Endodermal cell (in vitro differentiated cells): Measurements from ENCODE around the gene PRSS33. TPM values are rescaled to one million over a fixed set of nuclear protein-coding genes. Genes with fewer than 3 reads are reported as not detected.

ENCODE experiments used
- DNase-seq: peaks from one replicate; pipeline ENCODE4 v3.0.0-alpha.2; 2017
- H3K27ac ChIP-seq: 2 replicates; pipeline ENCODE4 v1.5.1; 2013; ENCODE audit warnings: mild to moderate bottlenecking, low read depth, low read length, moderate library complexity
- H3K27me3 ChIP-seq: 2 replicates; pipeline ENCODE4 v1.6.1; 2013; ENCODE audit warnings: mild to moderate bottlenecking, low read length, moderate library complexity; ENCODE audit not compliant: insufficient read depth, control insufficient read depth, poor library complexity, severe bottlenecking
- H3K36me3 ChIP-seq: 2 replicates; pipeline ENCODE4 v1.7.0; 2013; ENCODE audit warnings: mild to moderate bottlenecking, low read length, moderate library complexity; ENCODE audit not compliant: control insufficient read depth, insufficient read depth
- H3K4me1 ChIP-seq: one replicate; pipeline ENCODE4 v1.7.0; 2013; ENCODE audit warnings: low read length; ENCODE audit not compliant: control insufficient read depth, insufficient read depth
- H3K4me3 ChIP-seq: 2 replicates; pipeline ENCODE4 v1.5.1; 2013; ENCODE audit warnings: mild to moderate bottlenecking, low read length, moderate library complexity
- H3K9ac ChIP-seq: 2 replicates; pipeline ENCODE4 v1.6.1; 2013; ENCODE audit warnings: mild to moderate bottlenecking, low read length, moderate library complexity; ENCODE audit not compliant: poor library complexity, severe bottlenecking; ENCODE audit errors: extremely low read depth
- H3K9me3 ChIP-seq: 2 replicates; pipeline ENCODE4 v1.6.1; 2013; ENCODE audit warnings: mild to moderate bottlenecking, low read length, moderate library complexity; ENCODE audit not compliant: control insufficient read depth
- H3K27ac Mint-ChIP-seq: 2 replicates; pipeline ENCODE4 v1.8.0; 2020; ENCODE audit warnings: mixed read lengths
- H3K27me3 Mint-ChIP-seq: 2 replicates; pipeline ENCODE4 v1.8.0; 2021; ENCODE audit warnings: mild to moderate bottlenecking, mixed read lengths; ENCODE audit not compliant: insufficient read depth
- H3K36me3 Mint-ChIP-seq: 2 replicates; pipeline ENCODE4 v1.8.0; 2020; ENCODE audit warnings: low read depth, mixed read lengths
- H3K4me1 Mint-ChIP-seq: 2 replicates; pipeline ENCODE4 v1.8.0; 2020; ENCODE audit warnings: mixed read lengths
- H3K4me3 Mint-ChIP-seq: 2 replicates; pipeline ENCODE4 v1.8.0; 2020; ENCODE audit warnings: mild to moderate bottlenecking, moderate library complexity, mixed read lengths
- H3K9me3 Mint-ChIP-seq: 2 replicates; pipeline ENCODE4 v1.8.0; 2020; ENCODE audit warnings: mild to moderate bottlenecking, mixed read lengths
- WGBS, 2 experiments: methylation state at CpG; one replicate each; pipeline versions ENCODE4 v1.1.5 to v1.1.7; 2013; ENCODE audit warnings: missing lambda C conversion rate in 2 of 2, mixed read lengths in 1 of 2; ENCODE audit not compliant: insufficient coverage in 1 of 2, insufficient read length in 1 of 2; 5-methylcytosine and 5-hydroxymethylcytosine counted together
- total RNA-seq, 2 donors: library from RNA; stranded (reverse); fragmentation: NEBNext Ultra II Directional in 1 of 2; extraction: Animal tissue kit (Norgen Biotek cat#: 25700) in 1 of 2; gene quantifications; 2 replicates in 1 of 2; 3 replicates in 1 of 2; pipeline ENCODE4 v1.2.1, GENCODE V29; 2021
- TF ChIP-seq, protein P1 (sequence below): fragments of 200-600 bp; sonication (generic); conservative IDR thresholded peaks from 2 replicates; pipeline ENCODE4 v1.5.0; 2021; ENCODE audit warnings: antibody characterized with exemption, mild to moderate bottlenecking

Gene PRSS33
- total RNA-seq, 2 donors from 2014 or later: 0.35 TPM; not detected in 1

DNA sequence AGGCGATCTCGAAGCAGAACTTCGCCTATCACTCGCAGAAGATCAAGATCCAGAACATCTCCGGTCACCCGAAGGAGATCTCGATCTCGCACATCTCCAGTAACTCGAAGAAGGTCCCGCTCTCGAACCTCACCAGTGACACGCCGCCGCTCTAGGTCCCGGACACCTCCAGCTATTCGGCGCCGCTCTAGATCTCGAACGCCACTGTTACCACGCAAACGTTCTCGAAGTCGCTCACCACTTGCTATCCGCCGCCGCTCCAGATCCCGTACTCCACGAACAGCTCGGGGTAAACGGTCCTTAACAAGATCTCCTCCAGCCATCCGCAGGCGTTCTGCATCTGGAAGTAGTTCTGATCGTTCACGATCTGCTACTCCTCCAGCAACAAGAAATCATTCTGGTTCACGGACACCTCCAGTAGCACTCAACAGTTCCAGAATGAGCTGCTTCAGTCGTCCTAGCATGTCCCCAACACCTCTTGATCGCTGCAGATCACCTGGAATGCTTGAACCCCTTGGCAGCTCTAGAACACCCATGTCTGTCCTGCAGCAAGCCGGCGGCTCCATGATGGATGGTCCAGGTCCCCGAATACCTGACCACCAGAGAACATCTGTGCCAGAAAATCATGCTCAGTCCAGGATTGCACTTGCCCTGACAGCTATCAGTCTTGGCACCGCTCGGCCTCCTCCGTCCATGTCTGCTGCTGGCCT is 20.8 kb downstream of the PRSS33 start:
- H3K27ac ChIP-seq: no peak overlapping the region
- H3K27me3 ChIP-seq: no peaks in the 10 kb centered on the region
- peaks cover 35% of the 10 kb centered on the region for H3K9me3 ChIP-seq
- DNase-seq: no peak
- TF ChIP-seq, protein P1, sequence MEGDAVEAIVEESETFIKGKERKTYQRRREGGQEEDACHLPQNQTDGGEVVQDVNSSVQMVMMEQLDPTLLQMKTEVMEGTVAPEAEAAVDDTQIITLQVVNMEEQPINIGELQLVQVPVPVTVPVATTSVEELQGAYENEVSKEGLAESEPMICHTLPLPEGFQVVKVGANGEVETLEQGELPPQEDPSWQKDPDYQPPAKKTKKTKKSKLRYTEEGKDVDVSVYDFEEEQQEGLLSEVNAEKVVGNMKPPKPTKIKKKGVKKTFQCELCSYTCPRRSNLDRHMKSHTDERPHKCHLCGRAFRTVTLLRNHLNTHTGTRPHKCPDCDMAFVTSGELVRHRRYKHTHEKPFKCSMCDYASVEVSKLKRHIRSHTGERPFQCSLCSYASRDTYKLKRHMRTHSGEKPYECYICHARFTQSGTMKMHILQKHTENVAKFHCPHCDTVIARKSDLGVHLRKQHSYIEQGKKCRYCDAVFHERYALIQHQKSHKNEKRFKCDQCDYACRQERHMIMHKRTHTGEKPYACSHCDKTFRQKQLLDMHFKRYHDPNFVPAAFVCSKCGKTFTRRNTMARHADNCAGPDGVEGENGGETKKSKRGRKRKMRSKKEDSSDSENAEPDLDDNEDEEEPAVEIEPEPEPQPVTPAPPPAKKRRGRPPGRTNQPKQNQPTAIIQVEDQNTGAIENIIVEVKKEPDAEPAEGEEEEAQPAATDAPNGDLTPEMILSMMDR: no peak
- peaks cover 100% of the 10 kb centered on the region for H3K36me3 ChIP-seq
- no peaks in the 10 kb centered on the region for H3K4me1 Mint-ChIP-seq
- H3K36me3 Mint-ChIP-seq: peaks cover 94% of the 10 kb centered on the region
- WGBS, 2 experiments: 97% methylated on average over 43 to 44 of the region's 44 CpGs
- peaks cover 3% of the 10 kb centered on the region for H3K4me1 ChIP-seq
- H3K27me3 Mint-ChIP-seq: no peaks in the 10 kb centered on the region
- no peak overlapping the region for H3K9ac ChIP-seq
- peaks cover 20% of the 10 kb centered on the region for H3K9me3 Mint-ChIP-seq
- no peak overlapping the region for H3K4me3 ChIP-seq
- no peak overlapping the region for H3K4me3 Mint-ChIP-seq
- no peak overlapping the region for H3K27ac Mint-ChIP-seq

DNA sequence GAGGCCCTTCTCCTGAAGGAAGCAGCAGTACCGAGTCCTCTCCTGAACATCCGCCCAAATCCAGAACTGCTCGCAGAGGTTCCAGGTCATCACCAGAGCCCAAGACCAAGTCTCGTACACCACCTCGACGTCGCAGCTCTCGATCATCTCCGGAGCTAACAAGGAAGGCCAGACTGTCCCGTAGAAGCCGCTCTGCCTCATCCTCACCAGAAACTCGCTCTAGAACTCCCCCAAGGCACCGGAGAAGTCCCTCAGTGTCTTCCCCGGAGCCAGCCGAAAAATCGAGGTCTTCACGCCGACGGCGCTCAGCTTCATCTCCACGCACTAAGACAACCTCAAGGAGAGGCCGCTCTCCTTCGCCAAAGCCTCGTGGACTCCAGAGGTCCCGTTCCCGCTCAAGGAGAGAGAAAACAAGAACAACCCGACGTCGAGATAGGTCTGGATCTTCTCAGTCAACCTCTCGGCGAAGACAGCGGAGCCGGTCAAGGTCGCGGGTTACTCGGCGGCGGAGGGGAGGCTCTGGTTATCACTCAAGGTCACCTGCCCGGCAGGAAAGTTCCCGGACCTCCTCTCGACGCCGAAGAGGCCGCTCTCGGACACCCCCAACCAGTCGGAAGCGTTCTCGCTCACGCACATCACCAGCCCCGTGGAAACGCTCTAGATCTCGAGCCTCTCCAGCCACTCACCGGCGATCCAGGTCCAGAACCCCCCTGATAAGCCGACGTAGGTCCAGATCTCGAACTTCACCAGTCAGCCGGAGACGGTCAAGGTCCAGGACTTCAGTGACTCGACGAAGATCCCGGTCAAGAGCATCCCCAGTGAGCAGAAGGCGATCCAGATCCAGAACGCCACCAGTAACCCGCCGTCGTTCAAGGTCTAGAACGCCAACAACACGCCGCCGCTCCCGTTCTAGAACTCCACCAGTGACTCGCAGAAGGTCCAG is 21.6 kb downstream of the PRSS33 start:
- DNase-seq: no peak
- Histone ChIP-seq H3K4me1 (peaks cover 3% of the 10 kb centered on the region), H3K27me3 (no peaks in the 10 kb centered on the region), H3K4me3 (no peak overlapping the region), H3K36me3 (peaks cover 100% of the 10 kb centered on the region), H3K27ac (no peak overlapping the region), H3K9me3 (peaks cover 41% of the 10 kb centered on the region), H3K9ac (no peak overlapping the region)
- TF ChIP-seq, protein P1: no peak
- Mint-ChIP-seq H3K4me3 (no peak overlapping the region), H3K27me3 (no peaks in the 10 kb centered on the region), H3K4me1 (no peaks in the 10 kb centered on the region), H3K9me3 (peaks cover 26% of the 10 kb centered on the region), H3K36me3 (peaks cover 94% of the 10 kb centered on the region), H3K27ac (no peak overlapping the region)
- 97% methylated on average over 68 to 73 of the region's 73 CpGs for WGBS, 2 experiments

DNA sequence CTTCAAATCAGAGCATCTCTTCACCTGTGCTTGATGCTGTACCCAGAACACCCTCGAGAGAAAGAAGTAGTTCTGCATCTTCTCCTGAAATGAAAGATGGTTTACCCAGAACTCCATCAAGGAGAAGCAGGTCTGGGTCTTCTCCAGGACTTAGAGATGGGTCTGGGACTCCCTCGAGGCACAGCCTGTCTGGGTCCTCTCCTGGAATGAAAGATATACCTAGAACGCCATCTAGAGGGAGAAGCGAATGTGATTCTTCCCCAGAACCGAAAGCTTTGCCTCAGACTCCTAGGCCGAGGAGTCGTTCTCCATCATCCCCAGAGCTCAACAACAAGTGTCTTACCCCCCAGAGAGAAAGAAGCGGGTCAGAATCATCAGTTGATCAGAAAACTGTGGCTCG is 22.6 kb downstream of the PRSS33 start:
- no peaks in the 10 kb centered on the region for H3K27me3 ChIP-seq
- no peak overlapping the region for H3K27ac ChIP-seq
- Mint-ChIP-seq H3K27me3 (no peaks in the 10 kb centered on the region), H3K36me3 (peaks cover 96% of the 10 kb centered on the region), H3K4me1 (no peaks in the 10 kb centered on the region), H3K4me3 (no peak overlapping the region), H3K9me3 (peaks cover 26% of the 10 kb centered on the region), H3K27ac (no peak overlapping the region)
- H3K4me3 ChIP-seq: no peak overlapping the region
- peaks cover 41% of the 10 kb centered on the region for H3K9me3 ChIP-seq
- 96 to 100% methylated on average over 5 to 9 of the region's 9 CpGs for WGBS, 2 experiments
- H3K9ac ChIP-seq: no peak overlapping the region
- peaks cover 3% of the 10 kb centered on the region for H3K4me1 ChIP-seq
- TF ChIP-seq, protein P1: no peak
- DNase-seq: no peak
- peaks cover 100% of the 10 kb centered on the region for H3K36me3 ChIP-seq
